Inflammatory macrophage (primary cell): ENCODE data around the gene CCDC126.
"Not testable (repeated sequence)": the region's sequence is repeated elsewhere in the genome, so short reads cannot be mapped to it uniquely, and the experiment has no call there.

Experiments used
- DNase-seq, 2 donors: peaks; one replicate each; pipeline ENCODE4 v3.0.0-alpha.2; 2020 to 2022
- total RNA-seq, 18 experiments: gene quantifications; one replicate each; lab custom pipeline; 2026; ENCODE audit warnings: mixed read lengths in 6 of 18, inconsistent platforms in 2 of 18; lab: John Stamatoyannopoulos, UW

Gene CCDC126
- 2.8 to 16.1 (median 8.7) reads per million in 18 experiments for total RNA-seq

DNA sequence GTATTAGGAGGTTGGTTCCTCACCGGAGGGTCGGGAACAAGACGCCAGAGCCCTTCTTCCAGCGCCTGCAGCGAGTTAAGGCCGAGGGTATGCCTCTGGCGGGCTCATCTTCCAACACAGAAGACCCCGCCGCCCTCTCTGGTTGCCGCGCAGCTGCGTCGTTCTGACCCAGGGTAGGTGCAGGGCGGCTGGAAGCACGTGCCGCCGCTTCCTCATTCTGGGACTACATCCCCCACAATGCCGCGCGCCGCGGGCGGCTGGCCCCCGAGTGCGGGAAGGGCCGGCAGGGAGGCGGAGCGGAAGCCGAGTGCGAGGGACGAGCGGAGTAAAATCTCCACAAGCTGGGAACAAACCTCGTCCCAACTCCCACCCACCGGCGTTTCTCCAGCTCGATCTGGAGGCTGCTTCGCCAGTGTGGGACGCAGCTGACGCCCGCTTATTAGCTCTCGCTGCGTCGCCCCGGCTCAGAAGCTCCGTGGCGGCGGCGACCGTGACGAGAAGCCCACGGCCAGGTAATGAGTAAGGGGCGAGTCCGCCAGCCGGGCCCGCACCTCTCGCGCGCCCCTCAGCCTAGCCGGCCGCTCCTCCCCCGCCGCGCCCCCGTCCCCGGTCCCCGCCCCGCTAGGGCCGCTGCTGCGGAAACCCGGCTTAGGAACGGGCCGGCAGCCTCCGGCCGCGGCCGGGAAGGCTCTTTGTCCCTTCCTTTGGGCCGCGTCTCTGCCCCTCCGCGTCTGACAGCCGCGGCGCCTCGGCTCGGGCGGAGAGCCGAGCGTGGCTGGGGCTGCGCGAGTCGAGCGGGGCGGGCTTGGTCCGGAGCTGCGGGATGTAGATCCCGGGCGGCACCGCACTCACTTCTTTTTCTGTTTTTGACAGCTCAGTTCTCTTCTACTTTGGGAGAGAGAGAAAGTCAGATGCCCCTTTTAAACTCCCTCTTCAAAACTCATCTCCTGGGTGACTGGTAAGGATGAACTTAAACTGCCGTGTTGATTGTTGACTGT lies at the start of gene CCDC126:
Gene CCDC126, plus strand, starts transcription at position 289 of the 998 bp plus-strand sequence. CDS start 13,934 bp downstream, outside the sequence.
- DNase-seq = peak; percentile 89 to 93

DNA sequence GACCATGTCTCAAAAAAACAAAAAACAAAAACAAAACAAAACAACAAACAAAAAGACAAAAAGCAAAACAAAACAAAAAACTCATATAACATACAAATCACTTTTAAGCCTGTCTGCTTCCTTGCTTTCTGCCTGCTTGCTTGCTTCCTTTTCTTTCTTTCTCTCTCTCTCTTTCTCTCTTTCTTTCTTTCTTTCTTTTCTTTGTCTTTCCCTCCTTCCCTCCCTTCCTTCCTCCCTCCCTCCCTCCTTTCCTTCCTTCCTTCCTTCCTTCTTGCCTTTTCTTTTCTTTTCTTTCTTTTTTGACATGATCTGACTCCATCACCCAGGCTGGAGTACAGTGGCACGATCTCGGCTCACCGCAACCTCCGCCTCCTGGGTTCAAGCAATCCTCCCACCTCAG lies 49.5 kb upstream of the CCDC126 start:
- no peak for DNase-seq

DNA sequence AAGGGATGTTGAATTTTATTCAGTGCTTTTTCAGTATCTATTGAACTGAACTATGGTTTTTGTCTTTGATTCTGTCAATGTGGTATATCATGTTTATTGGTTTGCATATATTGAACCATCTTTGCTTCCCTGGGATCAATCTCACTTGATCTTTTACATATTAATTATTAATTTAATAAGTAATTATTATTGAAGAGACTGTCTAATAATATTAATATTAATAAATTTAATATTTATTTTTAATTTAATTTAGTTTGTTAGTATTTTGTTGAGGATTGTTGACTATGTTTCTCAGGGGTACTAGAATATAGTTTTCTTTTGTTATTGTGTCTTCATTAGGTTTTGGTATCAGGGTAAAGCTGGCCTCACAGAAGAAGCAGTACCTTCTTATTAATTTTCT lies 38.9 kb upstream of the CCDC126 start:
- no peak for DNase-seq

GRCh38 chr7:23570592-23571200 lies 26.5 kb upstream of the CCDC126 start:
- peak; percentile 73 to 76 for DNase-seq

GRCh38 chr7:23581975-23582374 lies 15.2 kb upstream of the CCDC126 start:
- not testable (repeated sequence) for DNase-seq

- not testable (repeated sequence) for DNase-seq
Measured at GRCh38 chr7:23585304-23585703, 11.9 kb upstream of the CCDC126 start.

DNA sequence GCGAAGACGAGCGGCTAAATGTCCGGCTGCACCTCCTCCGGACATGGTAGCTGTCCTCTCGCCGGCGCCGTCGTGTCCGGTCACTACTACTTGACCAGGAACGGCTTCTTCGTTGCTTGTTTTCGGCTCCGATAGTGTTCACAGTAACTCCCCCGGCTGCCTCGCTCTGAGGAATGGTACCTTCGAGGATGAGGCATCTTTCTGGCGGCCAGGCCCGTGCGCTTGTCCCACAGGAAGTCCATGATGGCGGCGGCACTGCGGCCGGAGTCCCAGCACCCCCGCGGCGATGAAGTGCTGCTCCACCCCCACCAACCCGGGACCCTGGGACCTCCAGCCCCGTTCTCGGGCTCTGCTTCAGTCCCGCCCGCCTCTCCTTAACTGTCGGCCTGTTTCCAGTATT lies 11.0 kb upstream of the CCDC126 start:
- DNase-seq = no peak

- no peak for DNase-seq
Measured at GRCh38 chr7:23590529-23590928, 6.7 kb upstream of the CCDC126 start.

- no peak for DNase-seq
Measured at GRCh38 chr7:23593706-23594105, 3.5 kb upstream of the CCDC126 start.

DNA sequence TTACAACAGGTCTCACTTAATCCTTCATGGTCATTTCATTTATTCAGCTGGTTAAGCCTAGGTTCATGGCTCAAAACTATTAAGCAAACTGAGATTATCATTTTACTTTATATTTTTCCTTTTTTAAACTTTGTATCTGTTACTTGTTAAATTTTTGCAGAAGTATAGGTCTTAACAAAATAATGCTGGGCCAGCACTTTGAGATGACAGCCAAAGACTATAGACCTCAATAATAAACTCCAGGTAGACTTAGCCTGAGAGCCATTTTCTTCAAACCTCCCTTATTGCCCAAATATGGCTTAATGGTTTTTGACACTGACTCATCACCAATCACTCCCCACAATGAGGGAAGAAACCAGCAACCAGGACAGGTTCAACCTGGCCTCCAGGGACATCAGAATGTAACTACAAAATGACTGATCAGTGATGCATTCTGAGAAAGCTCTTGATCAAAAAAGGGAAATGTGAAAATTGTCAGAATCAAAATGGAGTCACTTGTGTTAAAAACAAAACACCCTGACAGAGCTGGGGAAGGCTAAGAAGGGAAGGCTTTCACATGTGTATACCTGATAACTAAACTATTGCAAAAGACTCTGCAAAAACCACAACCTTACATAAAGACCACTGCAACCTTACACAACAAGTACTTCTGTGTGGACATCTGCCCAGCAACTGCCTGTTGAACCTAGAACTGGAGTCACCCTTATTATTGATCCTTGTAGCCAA lies 2.1 kb upstream of the CCDC126 start:
- no peak for DNase-seq

DNA sequence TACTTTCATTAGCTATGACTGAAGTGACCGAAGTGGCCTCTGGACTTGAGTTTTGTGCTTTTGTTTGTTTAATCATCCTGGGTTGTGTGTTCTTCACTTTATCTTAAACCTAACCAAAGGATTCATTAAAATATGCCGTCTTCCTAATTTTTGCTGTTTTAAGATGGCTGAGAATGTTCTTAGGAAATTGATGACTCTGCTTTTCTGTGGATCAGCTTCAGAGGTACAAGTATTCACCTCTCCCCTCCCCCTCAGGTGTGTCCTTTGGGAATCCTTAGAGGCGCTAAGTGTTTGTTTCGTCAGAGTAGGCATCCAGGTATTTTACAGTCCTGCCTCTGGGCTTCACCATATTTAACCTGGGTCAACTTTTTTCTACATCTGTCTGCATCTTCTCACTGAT lies 1.1 kb downstream of the CCDC126 start:
- no peak for DNase-seq

GRCh38 chr7:23600236-23600635 lies 3.1 kb downstream of the CCDC126 start:
- DNase-seq = no peak

DNA sequence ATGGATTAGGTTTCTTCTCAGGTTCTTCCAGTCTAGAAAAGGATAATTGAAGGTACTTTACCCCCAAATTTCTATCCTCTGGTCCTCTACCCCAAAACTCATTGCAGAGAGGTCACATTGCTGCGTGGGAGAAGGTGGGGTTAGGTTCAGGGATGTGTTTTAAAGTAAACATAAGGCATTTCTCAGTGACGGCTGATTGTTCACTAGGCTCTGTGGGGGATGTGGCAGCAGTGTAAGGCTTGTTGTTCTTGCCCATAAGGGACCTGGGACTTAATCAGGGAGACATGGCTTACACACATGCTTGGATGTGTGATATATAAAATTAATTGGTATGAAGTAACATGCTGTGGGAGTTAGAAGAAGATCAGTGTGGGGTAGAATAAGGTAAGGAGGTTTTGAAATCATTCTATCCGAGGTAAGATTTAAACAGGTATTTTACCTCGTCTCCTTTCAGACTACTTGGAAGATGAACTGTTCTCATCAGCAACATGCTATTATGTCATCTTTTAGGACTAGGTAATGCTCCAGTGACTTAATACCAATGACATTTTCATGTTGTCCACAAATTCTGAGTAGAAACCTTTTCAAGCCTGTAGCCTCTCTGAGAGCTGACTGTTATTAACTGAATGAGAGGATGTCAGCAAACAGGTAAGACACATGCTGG lies 6.6 kb downstream of the CCDC126 start:
- DNase-seq = no peak

DNA sequence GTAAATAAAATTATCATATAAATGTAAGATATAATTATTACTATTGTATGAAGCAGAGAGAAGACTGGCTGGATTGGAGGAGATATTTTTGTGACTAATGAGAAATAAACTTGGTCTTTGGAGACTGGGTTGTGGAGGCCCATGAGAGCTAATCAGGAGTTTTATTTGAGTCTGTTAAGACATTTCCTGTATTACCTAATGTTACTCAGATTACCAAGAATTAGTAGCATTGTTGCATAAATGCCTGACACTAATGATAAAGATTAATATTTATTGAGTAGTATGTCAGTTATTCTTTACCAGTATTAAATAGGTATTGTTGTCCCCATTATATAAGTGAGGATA lies 7.1 kb downstream of the CCDC126 start:
- no peak for DNase-seq

DNA sequence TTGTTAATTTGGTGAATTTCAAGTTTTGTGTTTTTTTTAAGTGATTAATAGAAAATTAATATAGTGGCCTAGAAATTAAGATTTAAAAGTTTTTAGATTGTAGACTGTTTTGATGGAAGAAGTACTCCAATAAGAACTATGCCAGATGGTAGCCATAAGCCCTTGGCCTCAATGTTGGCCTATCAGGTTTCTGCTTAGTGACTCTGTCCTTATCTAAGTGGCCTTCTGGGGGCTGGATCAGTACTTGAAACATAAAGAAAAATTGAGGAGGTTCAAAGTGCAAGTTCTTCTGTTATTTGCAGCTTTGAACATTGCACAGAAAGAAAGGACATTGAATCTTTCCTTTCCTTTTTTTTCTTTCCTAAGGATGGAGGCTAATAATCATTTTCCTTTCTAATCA lies 9.9 kb downstream of the CCDC126 start:
- DNase-seq = no peak

GRCh38 chr7:23607866-23608265 lies 10.7 kb downstream of the CCDC126 start:
- no peak for DNase-seq

GRCh38 chr7:23615331-23615730 lies 18.1 kb downstream of the CCDC126 start:
- no peak for DNase-seq

DNA sequence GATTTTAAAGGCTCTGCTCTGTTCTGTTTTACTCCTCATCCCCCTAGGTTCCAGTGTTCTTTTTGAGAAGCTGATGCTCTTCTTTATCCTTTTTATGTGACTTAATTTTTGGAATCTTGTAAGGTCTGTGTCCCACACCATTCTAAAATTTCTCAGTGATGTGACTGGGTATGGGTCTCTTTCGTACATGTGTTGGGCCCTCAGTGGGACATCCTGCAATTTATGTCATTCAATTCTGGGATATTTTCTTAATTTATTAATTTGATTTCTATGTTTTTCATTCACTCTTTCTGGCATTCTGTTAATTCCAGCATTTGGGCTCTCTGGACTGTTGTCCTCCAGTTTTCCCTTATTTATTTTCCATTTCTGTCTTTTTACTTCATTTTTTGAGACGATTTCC lies 19.4 kb downstream of the CCDC126 start:
- DNase-seq = no peak

DNA sequence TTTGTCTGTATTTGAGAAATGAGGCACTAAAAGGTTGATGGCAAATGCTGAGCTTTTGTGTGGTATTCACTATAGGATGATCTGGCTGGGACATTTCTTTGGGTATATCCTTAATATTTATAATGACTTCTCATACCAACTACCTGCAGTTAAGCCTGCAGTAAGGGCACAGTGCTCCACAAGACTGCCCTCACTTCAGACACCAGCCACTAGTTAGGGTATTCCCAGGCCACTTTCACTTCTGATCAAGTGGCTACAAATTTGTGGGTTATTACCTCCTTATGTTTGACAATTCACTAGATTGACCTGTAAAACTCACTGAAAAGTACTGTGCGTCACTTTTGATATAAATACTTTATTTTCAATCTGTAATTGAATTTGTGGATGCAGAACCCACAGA lies 20.3 kb downstream of the CCDC126 start:
- DNase-seq = no peak

GRCh38 chr7:23618241-23618640 lies 21.1 kb downstream of the CCDC126 start:
- no peak for DNase-seq

GRCh38 chr7:23619141-23619540 lies 22.0 kb downstream of the CCDC126 start:
- no peak for DNase-seq

- no peak for DNase-seq
Measured at GRCh38 chr7:23622506-23622925, 25.3 kb downstream of the CCDC126 start.

DNA sequence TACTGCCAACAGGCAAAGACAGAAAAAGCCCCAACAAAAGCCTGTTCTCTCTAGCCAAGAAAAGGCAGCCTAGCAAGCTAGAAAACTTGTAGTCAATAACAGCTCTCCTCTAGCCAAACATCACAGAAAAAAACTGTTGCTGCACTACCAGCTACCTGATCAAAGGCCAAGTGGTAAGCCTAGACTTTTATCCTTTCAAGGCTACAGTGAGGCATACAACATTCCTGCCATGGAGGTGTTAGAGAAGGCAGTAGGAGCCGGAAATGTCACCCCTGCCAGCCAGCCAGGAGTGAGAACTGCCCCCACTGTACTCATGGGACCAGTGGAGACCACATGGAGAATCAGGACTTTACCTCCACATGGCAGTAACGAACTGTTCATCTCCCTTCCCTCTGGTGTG lies 31.2 kb downstream of the CCDC126 start:
- no peak for DNase-seq
